Muscle layer of duodenum (tissue), 2 donors: Measurements from ENCODE around the gene AXL.

Experiments used
- H3K27ac ChIP-seq: one replicate; pipeline ENCODE4 v1.7.0; 2013; ENCODE audit warnings: mild to moderate bottlenecking, low read length
- H3K27me3 ChIP-seq: one replicate; pipeline ENCODE4 v1.7.0; 2013; ENCODE audit warnings: low read depth, mild to moderate bottlenecking, control low read depth, low read length
- H3K36me3 ChIP-seq, 2 donors: one replicate each; pipeline ENCODE4 v1.7.0; 2013; ENCODE audit warnings: low read length in 2 of 2, control low read depth in 1 of 2, mild to moderate bottlenecking in 1 of 2; ENCODE audit not compliant: insufficient read depth in 2 of 2, control insufficient read depth in 1 of 2
- H3K4me1 ChIP-seq, 2 donors: one replicate each; pipeline ENCODE4 v1.7.0; 2013; ENCODE audit warnings: low read length in 2 of 2, mild to moderate bottlenecking in 2 of 2, control low read depth in 1 of 2, moderate library complexity in 1 of 2; ENCODE audit not compliant: insufficient read depth in 2 of 2, control insufficient read depth in 1 of 2
- H3K4me3 ChIP-seq, 2 donors: one replicate each; pipeline ENCODE4 v1.7.0; 2013; ENCODE audit warnings: low read length in 2 of 2, low read depth in 1 of 2, mild to moderate bottlenecking in 1 of 2
- H3K9me3 ChIP-seq, 2 donors: one replicate each; pipeline ENCODE4 v1.7.0; 2013; ENCODE audit warnings: low read length in 2 of 2, control low read depth in 1 of 2, mild to moderate bottlenecking in 1 of 2; ENCODE audit not compliant: control insufficient read depth in 1 of 2
- donor health status: healthy.

Gene AXL

GRCh38 chr19:41307090-41307875 lies 88.3 kb downstream of the AXL start:
- H3K4me1 ChIP-seq, result peaks cover 19 to 61% of the 10 kb centered on the region in 2 donors
- peaks cover 43 to 57% of the 10 kb centered on the region in 2 donors for H3K36me3 ChIP-seq
- H3K9me3 ChIP-seq, result no peaks in the 10 kb centered on the region
- H3K4me3 ChIP-seq, result no peak overlapping the region
- no peaks in the 10 kb centered on the region for H3K27me3 ChIP-seq
- H3K27ac ChIP-seq, result peak overlapping the region; percentile 98

- H3K4me1 ChIP-seq, result peaks cover 19 to 63% of the 10 kb centered on the region in 2 donors
- H3K36me3 ChIP-seq, result peaks cover 41 to 56% of the 10 kb centered on the region in 2 donors
- H3K27me3 ChIP-seq, result no peaks in the 10 kb centered on the region
- H3K9me3 ChIP-seq, result no peaks in the 10 kb centered on the region
- peak overlapping the region in 1 of 2 donors; percentile 87 for H3K4me3 ChIP-seq
- peak overlapping the region; percentile 98 for H3K27ac ChIP-seq
Measured at GRCh38 chr19:41307954-41308449, 89.0 kb downstream of the AXL start.

DNA sequence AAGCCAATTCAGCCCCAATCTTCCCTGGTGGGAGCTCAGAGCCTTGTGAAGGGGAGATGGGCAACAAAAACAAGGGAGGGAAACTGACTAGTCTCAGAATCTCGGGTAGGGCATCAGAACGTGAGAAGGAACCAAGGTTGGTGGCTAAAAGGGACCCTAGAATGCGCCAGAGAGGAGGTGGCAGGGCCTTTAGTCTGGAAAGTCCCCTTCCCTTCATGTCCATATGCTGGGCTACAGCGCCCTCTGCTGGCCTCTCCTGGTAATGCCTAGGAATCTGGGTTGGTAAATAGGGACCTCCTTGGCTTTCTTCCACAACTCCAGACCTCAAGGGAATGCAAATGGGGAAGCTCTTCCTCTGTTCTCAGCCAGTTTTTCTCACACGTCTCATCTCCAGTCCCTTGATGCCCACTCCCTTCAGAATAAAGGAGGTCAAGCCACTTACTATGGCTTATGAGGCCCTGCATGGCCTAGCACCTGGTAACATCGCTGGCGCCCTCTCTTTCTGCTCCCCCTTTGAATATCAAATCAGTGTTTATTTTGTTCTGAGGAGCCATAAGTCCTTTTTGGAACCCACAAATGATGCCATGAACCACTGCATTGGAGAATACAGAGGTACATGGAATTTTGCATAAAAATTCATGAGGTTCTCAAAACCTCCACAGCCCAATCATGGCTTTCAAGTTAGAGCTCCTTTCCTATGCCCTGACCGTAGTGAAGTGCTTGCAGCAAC lies 89.6 kb downstream of the AXL start:
- peak overlapping the region; percentile 87 to 99 for H3K4me3 ChIP-seq

GRCh38 chr19:41309180-41310032 lies 90.4 kb downstream of the AXL start:
- no peaks in the 10 kb centered on the region for H3K9me3 ChIP-seq
- H3K36me3 ChIP-seq, result peaks cover 36 to 52% of the 10 kb centered on the region in 2 donors

More for the DNA sequence above, 89.6 kb downstream of the AXL start:
- peaks cover 19 to 63% of the 10 kb centered on the region in 2 donors for H3K4me1 ChIP-seq
- no peaks in the 10 kb centered on the region for H3K27me3 ChIP-seq
- H3K9me3 ChIP-seq, result no peaks in the 10 kb centered on the region
- peak overlapping the region; percentile 98 for H3K27ac ChIP-seq
- peaks cover 41 to 57% of the 10 kb centered on the region in 2 donors for H3K36me3 ChIP-seq

GRCh38 chr19:41310033-41310831 lies 91.2 kb downstream of the AXL start, which contains the start of gene CCDC97:
Gene CCDC97, plus strand, starts transcription at chr19:41310172. Its CDS starts 139 bp downstream, at chr19:41310311.
- peaks cover 27 to 44% of the 10 kb centered on the region in 2 donors for H3K36me3 ChIP-seq
- no peaks in the 10 kb centered on the region for H3K9me3 ChIP-seq
- no peaks in the 10 kb centered on the region for H3K27me3 ChIP-seq
- peak within 1 kb of the TSS; percentile 98 for H3K27ac ChIP-seq
- H3K4me3 ChIP-seq, result peak within 1 kb of the TSS; percentile 87 to 99
- peaks cover 19 to 52% of the 10 kb centered on the region in 2 donors for H3K4me1 ChIP-seq

More at GRCh38 chr19:41309180-41310032, 90.4 kb downstream of the AXL start:
- Histone ChIP-seq H3K27me3 (no peaks in the 10 kb centered on the region), H3K4me3 (peak overlapping the region; percentile 87 to 99), H3K27ac (peak overlapping the region; percentile 98), H3K4me1 (peaks cover 19 to 60% of the 10 kb centered on the region in 2 donors)

DNA sequence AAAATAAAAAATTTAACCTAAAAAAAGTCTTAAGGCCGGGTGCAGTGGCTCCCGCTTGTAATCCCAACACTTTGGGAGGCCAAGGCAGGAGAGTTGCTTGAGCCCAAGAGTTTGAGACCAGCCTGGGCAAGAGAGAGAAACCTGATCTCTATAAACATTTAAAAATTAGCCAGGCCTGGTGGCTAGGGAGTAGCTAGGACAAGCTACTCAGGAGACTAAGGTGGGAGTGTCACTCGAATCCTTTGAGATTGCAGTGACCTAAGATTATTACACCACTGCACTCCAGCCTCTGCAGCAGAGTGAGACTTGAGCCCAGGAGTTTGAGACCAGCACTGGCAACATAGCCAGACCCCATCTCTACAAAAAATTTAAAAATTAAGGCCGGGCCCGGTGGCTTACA lies 92.0 kb downstream of the AXL start:
- H3K36me3 ChIP-seq, result peaks cover 25 to 40% of the 10 kb centered on the region in 2 donors
- peak overlapping the region; percentile 87 to 99 for H3K4me3 ChIP-seq
- no peaks in the 10 kb centered on the region for H3K27me3 ChIP-seq
- H3K4me1 ChIP-seq, result peaks cover 19 to 50% of the 10 kb centered on the region in 2 donors
- peak overlapping the region; percentile 98 for H3K27ac ChIP-seq
- no peaks in the 10 kb centered on the region for H3K9me3 ChIP-seq
